GM19324 (cell line): ENCODE results near the gene ENDOD1.

Source experiments
- ATAC-seq: cut with Tn5 transposase; IDR thresholded peaks from one replicate; pipeline ENCODE4 v1.9.1; 2021; ENCODE audit warnings: mild to moderate bottlenecking, moderate library complexity; ENCODE audit not compliant: unreplicated experiment, low FRiP score

The ENDOD1 gene

GRCh38 chr11:95137299-95137698 is 47.7 kb downstream of the ENDOD1 start:
- ATAC-seq = no peak

- peak; percentile 81 for ATAC-seq
Observed at GRCh38 chr11:95138448-95138847, 48.8 kb downstream of the ENDOD1 start.

- no peak for ATAC-seq
Observed at GRCh38 chr11:95140397-95141033, 50.9 kb downstream of the ENDOD1 start.

- no peak for ATAC-seq
Observed at GRCh38 chr11:95142431-95142830, 52.8 kb downstream of the ENDOD1 start.

- no peak for ATAC-seq
Observed at GRCh38 chr11:95143106-95143681, 53.5 kb downstream of the ENDOD1 start.

- ATAC-seq = no peak
Observed at GRCh38 chr11:95144313-95145235, 54.9 kb downstream of the ENDOD1 start.

- ATAC-seq = no peak
Observed at GRCh38 chr11:95145430-95146060, 55.9 kb downstream of the ENDOD1 start.

- no peak for ATAC-seq
Observed at GRCh38 chr11:95147364-95147905, 57.8 kb downstream of the ENDOD1 start.

- no peak for ATAC-seq
Observed at GRCh38 chr11:95148406-95148805, 58.8 kb downstream of the ENDOD1 start.

- ATAC-seq = no peak
Observed at GRCh38 chr11:95148938-95149337, 59.3 kb downstream of the ENDOD1 start.

GRCh38 chr11:95149651-95150364 is 60.2 kb downstream of the ENDOD1 start:
- no peak for ATAC-seq

- peak; percentile 85 for ATAC-seq
Observed at GRCh38 chr11:95150956-95151684, 61.5 kb downstream of the ENDOD1 start.

- no peak for ATAC-seq
Observed at GRCh38 chr11:95152876-95153856, 63.5 kb downstream of the ENDOD1 start.

- no peak for ATAC-seq
Observed at GRCh38 chr11:95153857-95154246, 64.2 kb downstream of the ENDOD1 start.

- no peak for ATAC-seq
Observed at GRCh38 chr11:95154514-95154913, 64.9 kb downstream of the ENDOD1 start.

- no peak for ATAC-seq
Observed at GRCh38 chr11:95155385-95155784, 65.7 kb downstream of the ENDOD1 start.

- ATAC-seq = no peak
Observed at GRCh38 chr11:95156133-95156721, 66.6 kb downstream of the ENDOD1 start.
